H9 (cell line): ENCODE results near the gene PTRHD1. TPM values are rescaled to one million over a fixed set of nuclear protein-coding genes. Genes with fewer than 3 reads are reported as not detected.

ENCODE experiments used
- DNase-seq: peaks from one replicate; pipeline ENCODE4 v3.0.0-alpha.2; 2017
- H2AFZ ChIP-seq: one replicate; pipeline ENCODE4 v1.6.1; 2013; ENCODE audit warnings: mild to moderate bottlenecking, low read length, control low read depth, moderate library complexity
- H2AK5ac ChIP-seq: 2 replicates; pipeline ENCODE4 v1.6.1; 2013; ENCODE audit warnings: low read length, control low read depth, mixed read lengths; ENCODE audit not compliant: insufficient read length
- H2BK120ac ChIP-seq: one replicate; pipeline ENCODE4 v1.6.1; 2013; ENCODE audit warnings: low read depth, mild to moderate bottlenecking, low read length, control low read depth, inconsistent platforms; ENCODE audit not compliant: poor library complexity, severe bottlenecking
- H2BK12ac ChIP-seq: 2 replicates; pipeline ENCODE4 v1.6.1; 2013; ENCODE audit warnings: low read length, control low read depth, mixed read lengths, low read depth; ENCODE audit not compliant: insufficient read length
- H2BK15ac ChIP-seq: 2 replicates; pipeline ENCODE4 v1.6.1; 2013; ENCODE audit warnings: low read depth, low read length, control low read depth
- H2BK20ac ChIP-seq: one replicate; pipeline ENCODE4 v1.6.1; 2013; ENCODE audit warnings: low read depth, mild to moderate bottlenecking, low read length, control low read depth, inconsistent platforms; ENCODE audit not compliant: poor library complexity, severe bottlenecking
- H2BK5ac ChIP-seq: 2 replicates; pipeline ENCODE4 v1.6.1; 2013; ENCODE audit warnings: low read length, control low read depth, mixed read lengths; ENCODE audit not compliant: insufficient read length
- H3K14ac ChIP-seq: 2 replicates; pipeline ENCODE4 v1.6.1; 2013; ENCODE audit warnings: low read length, control low read depth; ENCODE audit not compliant: insufficient read depth
- H3K18ac ChIP-seq: 2 replicates; pipeline ENCODE4 v1.6.1; 2013; ENCODE audit warnings: low read depth, mild to moderate bottlenecking, mixed read lengths, low read length, control low read depth; ENCODE audit not compliant: insufficient read length
- H3K23ac ChIP-seq: 2 replicates; pipeline ENCODE4 v1.6.1; 2013; ENCODE audit warnings: low read length, control low read depth, mixed read lengths, low read depth; ENCODE audit not compliant: insufficient read length
- H3K23me2 ChIP-seq: 2 replicates; pipeline ENCODE4 v1.6.1; 2013; ENCODE audit warnings: low read depth, mild to moderate bottlenecking, mixed read lengths, low read length, control low read depth; ENCODE audit not compliant: insufficient read length, poor library complexity, severe bottlenecking
- H3K27ac ChIP-seq: 2 replicates; pipeline ENCODE4 v1.5.1; 2013; ENCODE audit warnings: low read length, control low read depth, mixed read lengths, low read depth; ENCODE audit not compliant: insufficient read length
- H3K27me3 ChIP-seq: 2 replicates; pipeline ENCODE4 v1.6.1; 2013; ENCODE audit warnings: low read length, control low read depth, inconsistent platforms; ENCODE audit not compliant: insufficient read depth
- H3K4ac ChIP-seq: 2 replicates; pipeline ENCODE4 v1.6.1; 2013; ENCODE audit warnings: low read depth, mild to moderate bottlenecking, control low read depth, inconsistent platforms, low read length, moderate library complexity
- H3K4me1 ChIP-seq: 2 replicates; pipeline ENCODE4 v1.6.1; 2013; ENCODE audit warnings: low read length, control low read depth, inconsistent platforms; ENCODE audit not compliant: insufficient read depth
- H3K4me2 ChIP-seq: 2 replicates; pipeline ENCODE4 v1.6.1; 2013; ENCODE audit warnings: low read length, control low read depth, mixed read lengths; ENCODE audit not compliant: insufficient read length, insufficient read depth
- H3K56ac ChIP-seq: 2 replicates; pipeline ENCODE4 v1.6.1; 2013; ENCODE audit warnings: low read depth, mild to moderate bottlenecking, mixed read lengths, low read length, control low read depth; ENCODE audit not compliant: insufficient read length
- H3K79me1 ChIP-seq: 2 replicates; pipeline ENCODE4 v1.6.1; 2013; ENCODE audit warnings: low read depth, mild to moderate bottlenecking, moderate library complexity, low read length, control low read depth, inconsistent platforms; ENCODE audit not compliant: insufficient read depth, poor library complexity, severe bottlenecking
- H3K79me2 ChIP-seq: 2 replicates; pipeline ENCODE4 v1.6.1; 2013; ENCODE audit warnings: low read length, control low read depth, inconsistent platforms; ENCODE audit not compliant: insufficient read depth
- H3K9ac ChIP-seq: 2 replicates; pipeline ENCODE4 v1.6.1; 2013; ENCODE audit warnings: low read length, control low read depth, mixed read lengths; ENCODE audit not compliant: insufficient read length; ENCODE audit errors: extremely low read depth
- H3K9me3 ChIP-seq: one replicate; pipeline ENCODE4 v1.6.1; 2013; ENCODE audit warnings: low read depth, low read length, inconsistent platforms; ENCODE audit not compliant: control insufficient read depth
- H3T11ph ChIP-seq: one replicate; pipeline ENCODE4 v1.6.1; 2013; ENCODE audit warnings: mild to moderate bottlenecking, low read length, control low read depth, inconsistent platforms
- H4K20me1 ChIP-seq: one replicate; pipeline ENCODE4 v1.6.1; 2013; ENCODE audit not compliant: control insufficient read depth, insufficient read length, insufficient read depth
- H4K5ac ChIP-seq: 2 replicates; pipeline ENCODE4 v1.6.1; 2013; ENCODE audit warnings: low read depth, mild to moderate bottlenecking, mixed read lengths, low read length, control low read depth; ENCODE audit not compliant: insufficient read length
- H4K8ac ChIP-seq: replicated peaks from 2 replicates; pipeline ENCODE4 v1.6.1; 2013; ENCODE audit warnings: low read length, control low read depth, mixed read lengths, low read depth; ENCODE audit not compliant: insufficient read length
- H4K91ac ChIP-seq: 2 replicates; pipeline ENCODE4 v1.6.1; 2013; ENCODE audit warnings: low read depth, mild to moderate bottlenecking, moderate library complexity, mixed read lengths, low read length, control low read depth; ENCODE audit not compliant: insufficient read length
- H3K27ac Mint-ChIP-seq, 3 experiments: 2 replicates in 2 of 3; 3 replicates in 1 of 3; pipeline ENCODE4 v1.8.0; 2020 to 2021; ENCODE audit warnings: mixed read lengths in 3 of 3, mild to moderate bottlenecking in 1 of 3, moderate library complexity in 1 of 3
- H3K27me3 Mint-ChIP-seq: 2 replicates; pipeline ENCODE4 v1.8.0; 2021; ENCODE audit warnings: low read depth, mild to moderate bottlenecking, moderate library complexity, mixed read lengths
- H3K36me3 Mint-ChIP-seq, 3 experiments: 2 replicates in 2 of 3; 3 replicates in 1 of 3; pipeline ENCODE4 v1.8.0; 2020 to 2021; ENCODE audit warnings: low read depth in 3 of 3, mixed read lengths in 3 of 3; ENCODE audit not compliant: insufficient read depth in 1 of 3
- H3K4me1 Mint-ChIP-seq, 2 experiments: 2 replicates each; pipeline ENCODE4 v1.8.0; 2020; ENCODE audit warnings: mixed read lengths in 2 of 2
- H3K4me3 Mint-ChIP-seq, 2 experiments: 2 replicates in 1 of 2; 3 replicates in 1 of 2; pipeline ENCODE4 v1.8.0; 2020 to 2021; ENCODE audit warnings: mild to moderate bottlenecking in 2 of 2, mixed read lengths in 2 of 2, moderate library complexity in 1 of 2
- H3K9me3 Mint-ChIP-seq, 2 experiments: 2 replicates in 1 of 2; 3 replicates in 1 of 2; pipeline ENCODE4 v1.8.0; 2020; ENCODE audit warnings: mild to moderate bottlenecking in 2 of 2, mixed read lengths in 2 of 2, moderate library complexity in 1 of 2
- WGBS: extraction: QIAGEN DNeasy Blood & Tissue Kit; methylation state at CpG from one replicate; pipeline ENCODE4 v1.1.7; 2013; ENCODE audit warnings: missing lambda C conversion rate, low lambda C conversion rate, mixed read lengths; ENCODE audit not compliant: insufficient read length; ENCODE audit errors: extremely low coverage; 5-methylcytosine and 5-hydroxymethylcytosine counted together
- total RNA-seq: library from RNA; stranded (reverse); gene quantifications from 2 replicates; pipeline ENCODE4 v1.2.1, GENCODE V29; 2021
- TF ChIP-seq, protein P1 (sequence below): fragments of 200-600 bp; sonication (generic); conservative IDR thresholded peaks from 3 replicates; pipeline ENCODE4 v1.8.0; 2021; ENCODE audit warnings: antibody characterized with exemption, mild to moderate bottlenecking

Gene PTRHD1
- total RNA-seq, 1 experiment from 2014 or later, result 43.7 TPM

DNA sequence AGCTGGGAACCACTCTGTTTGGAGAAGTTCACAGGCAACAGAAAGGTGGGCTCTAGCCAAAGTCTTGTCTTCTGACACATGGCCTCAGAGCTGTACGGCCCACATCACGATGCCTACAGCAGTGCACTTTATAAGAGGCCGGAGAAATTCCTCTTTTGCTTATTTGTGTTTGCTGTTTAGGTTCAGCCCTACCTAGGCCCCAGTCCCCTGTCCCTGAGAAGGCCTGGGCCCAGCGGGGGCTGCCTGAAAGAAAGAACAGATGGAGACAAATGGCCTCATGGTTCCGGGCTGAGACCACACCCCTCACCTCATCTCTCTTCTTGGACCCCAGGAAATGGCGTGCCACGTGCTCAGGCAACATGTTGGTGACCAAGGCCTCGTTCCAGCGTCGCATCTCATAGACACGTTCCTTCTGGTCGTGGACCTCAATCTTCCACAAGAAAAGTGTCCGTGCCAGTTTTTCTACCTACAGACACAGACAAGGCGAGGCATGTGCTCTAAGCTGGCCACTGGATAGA lies 30.9 kb upstream of the PTRHD1 start:
- Histone ChIP-seq H3K56ac (no peak overlapping the region), H3K79me1 (no peaks in the 10 kb centered on the region), H4K20me1 (no peaks in the 10 kb centered on the region), H3K27ac (no peak overlapping the region), H4K8ac (no peak overlapping the region), H3K23me2 (no peaks in the 10 kb centered on the region), H3K27me3 (no peaks in the 10 kb centered on the region), H3K9me3 (no peaks in the 10 kb centered on the region), H3K14ac (no peak overlapping the region; the same call in 1 of the 2 replicates), H2BK120ac (no peak overlapping the region), H4K5ac (no peak overlapping the region), H2AFZ (no peak overlapping the region), H3K79me2 (no peaks in the 10 kb centered on the region), H3K18ac (no peak overlapping the region), H2BK5ac (no peak overlapping the region), H3K9ac (no peak overlapping the region), H3T11ph (no peak overlapping the region), H3K4me2 (no peak overlapping the region), H3K4me1 (peaks cover 16% of the 10 kb centered on the region), H3K23ac (no peak overlapping the region), H4K91ac (no peak overlapping the region), H2BK20ac (no peak overlapping the region), H2BK15ac (no peak overlapping the region), H2BK12ac (no peak overlapping the region), H2AK5ac (no peak overlapping the region), H3K4ac (no peak overlapping the region)
- WGBS, result no CpG with 5 or more reads among the region's 14 CpGs
- Mint-ChIP-seq H3K36me3 (peaks cover 58 to 63% (median 61%) of the 10 kb centered on the region in 3 experiments), H3K4me3 (no peak overlapping the region), H3K27me3 (no peaks in the 10 kb centered on the region; the same call in none of the 2 replicates), H3K4me1 (peaks cover 55 to 59% of the 10 kb centered on the region in 2 experiments), H3K27ac (no peak overlapping the region), H3K9me3 (peaks cover 0 to 3% of the 10 kb centered on the region in 2 experiments; a peak in 2 of 5 replicates)
- peak; percentile 26 for DNase-seq
- TF ChIP-seq, protein P1, sequence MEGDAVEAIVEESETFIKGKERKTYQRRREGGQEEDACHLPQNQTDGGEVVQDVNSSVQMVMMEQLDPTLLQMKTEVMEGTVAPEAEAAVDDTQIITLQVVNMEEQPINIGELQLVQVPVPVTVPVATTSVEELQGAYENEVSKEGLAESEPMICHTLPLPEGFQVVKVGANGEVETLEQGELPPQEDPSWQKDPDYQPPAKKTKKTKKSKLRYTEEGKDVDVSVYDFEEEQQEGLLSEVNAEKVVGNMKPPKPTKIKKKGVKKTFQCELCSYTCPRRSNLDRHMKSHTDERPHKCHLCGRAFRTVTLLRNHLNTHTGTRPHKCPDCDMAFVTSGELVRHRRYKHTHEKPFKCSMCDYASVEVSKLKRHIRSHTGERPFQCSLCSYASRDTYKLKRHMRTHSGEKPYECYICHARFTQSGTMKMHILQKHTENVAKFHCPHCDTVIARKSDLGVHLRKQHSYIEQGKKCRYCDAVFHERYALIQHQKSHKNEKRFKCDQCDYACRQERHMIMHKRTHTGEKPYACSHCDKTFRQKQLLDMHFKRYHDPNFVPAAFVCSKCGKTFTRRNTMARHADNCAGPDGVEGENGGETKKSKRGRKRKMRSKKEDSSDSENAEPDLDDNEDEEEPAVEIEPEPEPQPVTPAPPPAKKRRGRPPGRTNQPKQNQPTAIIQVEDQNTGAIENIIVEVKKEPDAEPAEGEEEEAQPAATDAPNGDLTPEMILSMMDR, result no peak
